Measurements from ENCODE around the gene TENT4A.

The TENT4A gene

DNA sequence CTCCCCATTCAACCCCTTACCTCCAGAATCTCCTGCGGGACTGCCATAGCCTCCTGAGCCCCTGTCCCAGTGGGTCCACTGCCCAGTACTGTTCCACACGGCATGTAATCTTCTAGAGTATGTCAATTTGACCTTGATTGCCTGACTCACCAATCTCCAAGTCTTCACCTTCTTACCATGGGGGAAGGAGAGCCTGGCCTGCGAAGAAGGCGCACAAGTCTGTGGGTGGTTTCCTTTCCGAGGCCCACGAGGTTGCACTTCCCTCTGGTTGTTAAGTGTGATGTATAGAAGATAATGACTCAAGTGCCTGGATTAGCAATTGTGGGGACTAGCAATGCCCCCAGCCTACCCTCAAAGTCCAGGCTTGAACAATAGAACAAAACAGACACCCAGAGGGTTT is 8.1 kb upstream of the TENT4A start:
- no peak overlapping the region for H3K23ac ChIP-seq (ENCODE audit: low read length in 2 of 2)
- peak overlapping the region; percentile 19 for H4K8ac ChIP-seq (ENCODE audit: low read length)
- peak overlapping the region; percentile 60 for H3K9ac ChIP-seq (ENCODE audit: low read length)
- no peak overlapping the region for H3K4me2 ChIP-seq (ENCODE audit: low read length, poor library complexity, severe bottlenecking)
- H2AK5ac ChIP-seq (ENCODE audit: low read length, severe bottlenecking) = peak overlapping the region; percentile 97
- H3K4me3 ChIP-seq (ENCODE audit: insufficient read depth in 1 of 2, low read depth in 1 of 2, low read length in 2 of 2) = no peak overlapping the region
- H4K91ac ChIP-seq (ENCODE audit: low read length) = peak overlapping the region; percentile 83
- H3K79me1 ChIP-seq (replicated peaks; ENCODE audit: low read length, poor library complexity, severe bottlenecking) = no peaks in the 10 kb centered on the region
- H2BK15ac ChIP-seq (ENCODE audit: low read depth, poor library complexity, severe bottlenecking) = peak overlapping the region; percentile 86
- H3K27ac ChIP-seq (ENCODE audit: low read length, poor library complexity, severe bottlenecking) = peak overlapping the region; percentile 86
- H3K4ac ChIP-seq (ENCODE audit: low read depth in 1 of 2, low read length in 2 of 2) = peak overlapping the region; percentile 70 to 76
- H2BK12ac ChIP-seq (ENCODE audit: low read length in 2 of 2) = peak overlapping the region; percentile 61 to 75
- H3K9me3 ChIP-seq (ENCODE audit: control insufficient read depth, low read length) = no peaks in the 10 kb centered on the region
- peak; percentile 29 for DNase-seq
- H3K27me3 ChIP-seq (ENCODE audit: control insufficient read depth in 1 of 2, insufficient read depth in 1 of 2, low read length in 2 of 2) = peaks cover 4 to 10% of the 10 kb centered on the region in 2 experiments
- 60% methylated on average over 5 of the region's 6 CpGs for WGBS
- peak overlapping the region; percentile 78 for H2BK5ac ChIP-seq (ENCODE audit: low read depth, low read length, poor library complexity, severe bottlenecking)
- no peaks in the 10 kb centered on the region for H3K36me3 ChIP-seq (ENCODE audit: control insufficient read depth in 1 of 2, insufficient read depth in 2 of 2, low read depth in 1 of 2, low read length in 2 of 2)
- peaks cover 25% of the 10 kb centered on the region for H3K4me1 ChIP-seq (ENCODE audit: control insufficient read depth, insufficient read depth, low read depth, low read length)
- H3K14ac ChIP-seq (ENCODE audit: low read length in 2 of 2) = peak overlapping the region in 1 of 2 experiments; percentile 5
- H3K18ac ChIP-seq (ENCODE audit: low read depth in 1 of 2, low read length in 2 of 2) = peak overlapping the region; percentile 77 to 84
- H2BK120ac ChIP-seq (ENCODE audit: low read depth, low read length) = peak overlapping the region; percentile 66
- no peak overlapping the region for H2AFZ ChIP-seq (ENCODE audit: low read depth, low read length)

DNA sequence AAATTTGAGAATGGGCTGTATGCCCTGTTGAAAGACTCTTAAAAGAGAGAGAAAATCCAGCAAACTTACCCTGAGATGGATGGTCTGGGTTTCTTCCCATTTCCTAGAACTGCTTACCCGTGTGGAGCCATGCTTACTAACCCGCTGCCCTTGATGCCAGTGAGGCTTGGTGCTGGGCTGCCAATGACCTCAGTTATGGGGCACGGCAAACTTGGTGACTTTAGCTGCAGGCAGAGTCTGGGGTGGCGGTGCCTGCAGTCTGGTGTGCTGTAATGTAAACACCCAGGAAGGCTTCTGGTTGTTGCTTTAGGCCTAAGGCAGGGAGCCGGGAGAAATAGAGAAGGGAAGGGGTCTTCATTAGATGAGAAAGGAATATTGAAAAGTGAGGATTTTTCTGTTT is 7.3 kb upstream of the TENT4A start:
- no peak overlapping the region for H2BK120ac ChIP-seq (ENCODE audit: low read depth, low read length)
- no peak overlapping the region for H3K23ac ChIP-seq (ENCODE audit: low read length in 2 of 2)
- no peak overlapping the region for H2AFZ ChIP-seq (ENCODE audit: low read depth, low read length)
- no peak overlapping the region for H4K91ac ChIP-seq (ENCODE audit: low read length)
- H3K4me1 ChIP-seq (ENCODE audit: control insufficient read depth, insufficient read depth, low read depth, low read length) = peaks cover 28% of the 10 kb centered on the region
- H3K4me3 ChIP-seq (ENCODE audit: insufficient read depth in 1 of 2, low read depth in 1 of 2, low read length in 2 of 2) = peak overlapping the region in 1 of 2 experiments; percentile 43
- H3K36me3 ChIP-seq (ENCODE audit: control insufficient read depth in 1 of 2, insufficient read depth in 2 of 2, low read depth in 1 of 2, low read length in 2 of 2) = no peaks in the 10 kb centered on the region
- no peak for DNase-seq
- H3K4ac ChIP-seq (ENCODE audit: low read depth in 1 of 2, low read length in 2 of 2) = no peak overlapping the region
- H3K9me3 ChIP-seq (ENCODE audit: control insufficient read depth, low read length) = no peaks in the 10 kb centered on the region
- no peak overlapping the region for H3K14ac ChIP-seq (ENCODE audit: low read length in 2 of 2)
- no peak overlapping the region for H3K27ac ChIP-seq (ENCODE audit: low read length, poor library complexity, severe bottlenecking)
- peak overlapping the region in 1 of 2 experiments; percentile 7 for H3K18ac ChIP-seq (ENCODE audit: low read depth in 1 of 2, low read length in 2 of 2)
- no peaks in the 10 kb centered on the region for H3K79me1 ChIP-seq (replicated peaks; ENCODE audit: low read length, poor library complexity, severe bottlenecking)
- no peak overlapping the region for H2BK15ac ChIP-seq (ENCODE audit: low read depth, poor library complexity, severe bottlenecking)
- no peak overlapping the region for H2BK5ac ChIP-seq (ENCODE audit: low read depth, low read length, poor library complexity, severe bottlenecking)
- H2AK5ac ChIP-seq (ENCODE audit: low read length, severe bottlenecking) = peak overlapping the region; percentile 97
- peak overlapping the region in 1 of 2 experiments; percentile 29 for H2BK12ac ChIP-seq (ENCODE audit: low read length in 2 of 2)
- H3K27me3 ChIP-seq (ENCODE audit: control insufficient read depth in 1 of 2, insufficient read depth in 1 of 2, low read length in 2 of 2) = peaks cover 0 to 1% of the 10 kb centered on the region in 2 experiments
- H4K8ac ChIP-seq (ENCODE audit: low read length) = peak overlapping the region; percentile 29
- no peak overlapping the region for H3K4me2 ChIP-seq (ENCODE audit: low read length, poor library complexity, severe bottlenecking)
- no peak overlapping the region for H3K9ac ChIP-seq (ENCODE audit: low read length)
- WGBS = 83% methylated on average over 4 of the region's 5 CpGs

DNA sequence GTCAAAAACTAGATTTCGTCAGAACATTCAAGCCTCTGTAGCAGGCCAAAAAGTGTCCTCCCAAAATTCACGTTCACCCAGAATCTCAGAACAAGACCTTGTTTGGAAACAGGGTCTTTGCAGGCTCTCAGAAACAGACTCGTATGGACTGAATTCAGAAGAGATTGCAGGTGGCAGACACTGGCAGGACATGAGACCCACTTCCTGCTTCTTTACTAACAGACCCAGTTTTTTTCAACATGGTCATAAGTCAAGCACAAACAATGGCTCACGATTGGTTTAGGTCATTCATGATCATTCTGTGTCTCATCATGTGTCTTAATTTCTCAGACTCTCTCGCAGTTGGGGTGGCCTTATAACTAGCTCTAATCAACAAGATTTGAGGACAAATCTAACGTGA is 5.4 kb upstream of the TENT4A start:
- no peak overlapping the region for H2BK120ac ChIP-seq (ENCODE audit: low read depth, low read length)
- H2AFZ ChIP-seq (ENCODE audit: low read depth, low read length) = no peak overlapping the region
- no peak overlapping the region for H3K23ac ChIP-seq (ENCODE audit: low read length in 2 of 2)
- no peaks in the 10 kb centered on the region for H3K9me3 ChIP-seq (ENCODE audit: control insufficient read depth, low read length)
- no peak overlapping the region for H3K14ac ChIP-seq (ENCODE audit: low read length in 2 of 2)
- H4K91ac ChIP-seq (ENCODE audit: low read length) = no peak overlapping the region
- no peak overlapping the region for H3K27ac ChIP-seq (ENCODE audit: low read length, poor library complexity, severe bottlenecking)
- DNase-seq = no peak
- H3K79me1 ChIP-seq (replicated peaks; ENCODE audit: low read length, poor library complexity, severe bottlenecking) = no peaks in the 10 kb centered on the region
- H2BK12ac ChIP-seq (ENCODE audit: low read length in 2 of 2) = no peak overlapping the region
- no peak overlapping the region for H2BK15ac ChIP-seq (ENCODE audit: low read depth, poor library complexity, severe bottlenecking)
- H3K4me2 ChIP-seq (ENCODE audit: low read length, poor library complexity, severe bottlenecking) = no peak overlapping the region
- H4K8ac ChIP-seq (ENCODE audit: low read length) = no peak overlapping the region
- H3K36me3 ChIP-seq (ENCODE audit: control insufficient read depth in 1 of 2, insufficient read depth in 2 of 2, low read depth in 1 of 2, low read length in 2 of 2) = no peaks in the 10 kb centered on the region
- 80% methylated on average over 6 of the region's 6 CpGs for WGBS
- no peak overlapping the region for H3K9ac ChIP-seq (ENCODE audit: low read length)
- no peak overlapping the region for H3K4me3 ChIP-seq (ENCODE audit: insufficient read depth in 1 of 2, low read depth in 1 of 2, low read length in 2 of 2)
- no peak overlapping the region for H2BK5ac ChIP-seq (ENCODE audit: low read depth, low read length, poor library complexity, severe bottlenecking)
- no peaks in the 10 kb centered on the region for H3K27me3 ChIP-seq (ENCODE audit: control insufficient read depth in 1 of 2, insufficient read depth in 1 of 2, low read length in 2 of 2)
- peaks cover 32% of the 10 kb centered on the region for H3K4me1 ChIP-seq (ENCODE audit: control insufficient read depth, insufficient read depth, low read depth, low read length)
- H3K4ac ChIP-seq (ENCODE audit: low read depth in 1 of 2, low read length in 2 of 2) = no peak overlapping the region
- H3K18ac ChIP-seq (ENCODE audit: low read depth in 1 of 2, low read length in 2 of 2) = no peak overlapping the region
- no peak overlapping the region for H2AK5ac ChIP-seq (ENCODE audit: low read length, severe bottlenecking)

DNA sequence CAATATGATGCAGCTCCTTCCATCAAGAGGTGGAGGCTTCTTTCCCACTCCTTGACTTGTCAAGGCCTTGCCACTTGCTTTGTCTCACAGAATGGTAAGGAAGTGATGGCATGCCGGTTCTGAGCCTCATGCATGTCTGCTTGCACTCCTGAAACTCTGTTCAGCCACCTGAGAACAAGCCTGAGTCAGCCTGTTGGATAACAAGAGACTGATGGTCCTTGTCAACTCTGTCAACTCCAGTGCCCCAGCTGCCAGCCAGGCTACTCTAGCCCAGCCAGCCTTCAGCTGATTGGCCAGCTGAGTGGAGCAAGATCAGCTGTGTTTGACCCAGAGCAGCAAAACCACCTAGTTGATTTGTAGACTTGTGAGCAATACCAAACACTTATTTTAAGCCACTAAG is 4.4 kb upstream of the TENT4A start:
- H3K36me3 ChIP-seq (ENCODE audit: control insufficient read depth in 1 of 2, insufficient read depth in 2 of 2, low read depth in 1 of 2, low read length in 2 of 2) = no peaks in the 10 kb centered on the region
- no peaks in the 10 kb centered on the region for H3K79me1 ChIP-seq (replicated peaks; ENCODE audit: low read length, poor library complexity, severe bottlenecking)
- no peak overlapping the region for H4K8ac ChIP-seq (ENCODE audit: low read length)
- no peak overlapping the region for H2BK15ac ChIP-seq (ENCODE audit: low read depth, poor library complexity, severe bottlenecking)
- H3K4me3 ChIP-seq (ENCODE audit: insufficient read depth in 1 of 2, low read depth in 1 of 2, low read length in 2 of 2) = no peak overlapping the region
- H4K91ac ChIP-seq (ENCODE audit: low read length) = no peak overlapping the region
- H2AK5ac ChIP-seq (ENCODE audit: low read length, severe bottlenecking) = peak overlapping the region; percentile 64
- DNase-seq = no peak
- H3K4me2 ChIP-seq (ENCODE audit: low read length, poor library complexity, severe bottlenecking) = no peak overlapping the region
- no peaks in the 10 kb centered on the region for H3K9me3 ChIP-seq (ENCODE audit: control insufficient read depth, low read length)
- H3K14ac ChIP-seq (ENCODE audit: low read length in 2 of 2) = no peak overlapping the region
- no peak overlapping the region for H3K27ac ChIP-seq (ENCODE audit: low read length, poor library complexity, severe bottlenecking)
- H3K4ac ChIP-seq (ENCODE audit: low read depth in 1 of 2, low read length in 2 of 2) = no peak overlapping the region
- no peak overlapping the region for H2BK12ac ChIP-seq (ENCODE audit: low read length in 2 of 2)
- WGBS = 62% methylated on average over 1 of the region's 1 CpG
- H3K9ac ChIP-seq (ENCODE audit: low read length) = no peak overlapping the region
- H2BK5ac ChIP-seq (ENCODE audit: low read depth, low read length, poor library complexity, severe bottlenecking) = no peak overlapping the region
- H2AFZ ChIP-seq (ENCODE audit: low read depth, low read length) = no peak overlapping the region
- no peaks in the 10 kb centered on the region for H3K27me3 ChIP-seq (ENCODE audit: control insufficient read depth in 1 of 2, insufficient read depth in 1 of 2, low read length in 2 of 2)
- no peak overlapping the region for H3K18ac ChIP-seq (ENCODE audit: low read depth in 1 of 2, low read length in 2 of 2)
- H3K4me1 ChIP-seq (ENCODE audit: control insufficient read depth, insufficient read depth, low read depth, low read length) = peaks cover 30% of the 10 kb centered on the region
- no peak overlapping the region for H2BK120ac ChIP-seq (ENCODE audit: low read depth, low read length)
- H3K23ac ChIP-seq (ENCODE audit: low read length in 2 of 2) = no peak overlapping the region
